K562 (cell line): ENCODE results near the gene CDC123. TPM values are rescaled to one million over a fixed set of nuclear protein-coding genes. Genes with fewer than 3 reads are reported as not detected.

Experiments
- ATAC-seq: fragments of 200-7000 bp; cut with Tn5 transposase; 3 replicates; pipeline ENCODE4 v1.9.1; 2020; ENCODE audit warnings: moderate library complexity
- BruUV-seq: library from RNA; stranded (reverse); fragments of 400-500 nt; replicated peaks from 2 replicates; lab custom pipeline; 2021; lab: Mats Ljungman, UMichigan
- CTCF ChIA-PET: fragments of 300-600 bp; formaldehyde crosslinking; extraction: SDS; loops from one replicate; lab custom pipeline; 2021; ENCODE audit warnings: low intra/inter-chr PET ratio; lab: Yijun Ruan, JAX
- POLR2A ChIA-PET: fragments of 300-600, 350-650 bp; sonication (Branson Sonifier 250); formaldehyde crosslinking; extraction: SDS; loops from one replicate; lab custom pipeline; 2021; ENCODE audit warnings: antibody characterized with exemption, inconsistent platforms; lab: Yijun Ruan, JAX
- DNase-seq, 4 experiments: peaks; one replicate each; pipeline versions ENCODE4 v3.0.0 to v3.0.0-alpha.2; 2011 to 2018; ENCODE audit warnings: low spot score in 3 of 4, mixed read lengths in 3 of 4; ENCODE audit errors: extremely low read depth in 1 of 4
- FAIRE-seq: peaks from 2 replicates; lab custom pipeline; 2011; peaks lifted over from hg19 to GRCh38; lab: Jason Lieb, UNC
- H2AFZ ChIP-seq: 2 replicates; pipeline ENCODE4 v1.6.0; 2011; ENCODE audit warnings: low read depth, low read length, control low read depth, inconsistent platforms
- H3K27ac ChIP-seq: fragments of 200-600 bp; 3 replicates; pipeline ENCODE4 v1.8.0; 2011; ENCODE audit warnings: low read depth, mild to moderate bottlenecking, control low read depth, inconsistent platforms, low read length, moderate library complexity, mixed read lengths; ENCODE audit errors: extremely low read depth
- H3K27me3 ChIP-seq, 2 experiments: fragments of 300-600 bp in 1 of 2; 2 replicates in 1 of 2; 3 replicates in 1 of 2; pipeline versions ENCODE4 v1.6.0 to v1.8.0; 2011; ENCODE audit warnings: inconsistent platforms in 2 of 2, low read length in 2 of 2, mild to moderate bottlenecking in 1 of 2, mixed read lengths in 1 of 2, moderate library complexity in 1 of 2; ENCODE audit not compliant: control insufficient read depth in 2 of 2, insufficient read depth in 2 of 2
- H3K36me3 ChIP-seq: fragments of 300-600 bp; 3 replicates; pipeline ENCODE4 v1.8.0; 2011; ENCODE audit warnings: mild to moderate bottlenecking, low read length, inconsistent platforms; ENCODE audit not compliant: control insufficient read depth, insufficient read depth
- H3K4me1 ChIP-seq, 2 experiments: fragments of 200-600 bp in 1 of 2; replicated peaks in 1 of 2; 2 replicates in 1 of 2; 3 replicates in 1 of 2; pipeline versions ENCODE4 v1.5.1 to v1.8.0; 2011; ENCODE audit warnings: inconsistent platforms in 2 of 2, low read length in 2 of 2, mild to moderate bottlenecking in 1 of 2, mixed read lengths in 1 of 2, moderate library complexity in 1 of 2; ENCODE audit not compliant: control insufficient read depth in 2 of 2, insufficient read depth in 2 of 2
- H3K4me2 ChIP-seq: 2 replicates; pipeline ENCODE4 v1.6.1; 2011; ENCODE audit warnings: low read length, control low read depth, inconsistent platforms, mixed read lengths; ENCODE audit not compliant: insufficient read depth
- H3K4me3 ChIP-seq: fragments of 200-600 bp; sonication (generic), shearing (Covaris generic); 2 replicates; pipeline ENCODE4 v1.5.1; 2016; ENCODE audit warnings: control low read depth, inconsistent platforms
- H3K79me2 ChIP-seq: fragments of 200-600 bp; 3 replicates; pipeline ENCODE4 v1.8.0; 2011; ENCODE audit warnings: low read length, inconsistent platforms; ENCODE audit not compliant: control insufficient read depth, insufficient read depth
- H3K9ac ChIP-seq, 2 experiments: 2 replicates each; pipeline versions ENCODE4 v1.6.0 to v1.6.1; 2011; ENCODE audit warnings: low read depth in 2 of 2, low read length in 2 of 2, control low read depth in 1 of 2, inconsistent platforms in 1 of 2, mild to moderate bottlenecking in 1 of 2, mixed read lengths in 1 of 2; ENCODE audit not compliant: insufficient read depth in 1 of 2
- H3K9me1 ChIP-seq: one replicate; pipeline ENCODE4 v1.6.0; 2011; ENCODE audit warnings: inconsistent platforms, mild to moderate bottlenecking, low read length, moderate library complexity; ENCODE audit not compliant: control insufficient read depth, insufficient read depth
- H3K9me3 ChIP-seq: replicated peaks from 2 replicates; pipeline ENCODE4 v1.5.1; 2011; ENCODE audit warnings: low read depth, low read length, inconsistent platforms; ENCODE audit not compliant: control insufficient read depth, insufficient read depth
- H4K20me1 ChIP-seq: replicated peaks from 2 replicates; pipeline ENCODE4 v1.6.1; 2011; ENCODE audit warnings: low read length, inconsistent platforms, mixed read lengths; ENCODE audit not compliant: control insufficient read depth, insufficient read depth
- DDX20 ChIP-seq: fragments of 450-650 bp; IDR thresholded peaks from 2 replicates; pipeline ENCODE4 v1.6.1; 2016; ENCODE audit warnings: missing genetic modification characterization, low read depth, mild to moderate bottlenecking, missing compliant biosample characterization, moderate library complexity
- ELF4 ChIP-seq: fragments of 450-650 bp; formaldehyde crosslinking; IDR thresholded peaks from 2 replicates; pipeline ENCODE4 v1.4.0; 2022; ENCODE audit warnings: missing genetic modification characterization
- FOXK1 ChIP-seq: sonication (generic); formaldehyde crosslinking; IDR thresholded peaks from 2 replicates; pipeline ENCODE4 v1.8.0; 2022; ENCODE audit warnings: missing genetic modification reagents, mild to moderate bottlenecking, borderline replicate concordance
- GABPB2 ChIP-seq: fragments of 250-450 bp; sonication (Bioruptor Pico); conservative IDR thresholded peaks from 2 replicates; pipeline ENCODE4 v1.5.1; 2021; ENCODE audit warnings: mild to moderate bottlenecking
- NCOR1 ChIP-seq: fragments of 450-650 bp; IDR thresholded peaks from 2 replicates; pipeline ENCODE4 v1.6.1; 2016; ENCODE audit warnings: mild to moderate bottlenecking, moderate library complexity
- POLR2AphosphoS2 ChIP-seq: IDR thresholded peaks from 2 replicates; pipeline ENCODE4 v1.6.1; 2012; ENCODE audit warnings: low read length, improper control_type of control experiment
- SIX5 ChIP-seq, 2 experiments: IDR thresholded peaks; 2 replicates each; pipeline ENCODE4 v1.6.1; 2011; ENCODE audit warnings: low read length in 2 of 2, borderline replicate concordance in 1 of 2, low read depth in 1 of 2, mild to moderate bottlenecking in 1 of 2, moderate library complexity in 1 of 2; ENCODE audit not compliant: insufficient read depth in 1 of 2
- TFAM ChIP-seq: fragments of 250-450 bp; sonication (Bioruptor Pico); conservative IDR thresholded peaks from 2 replicates; pipeline ENCODE4 v1.5.0; 2021; ENCODE audit warnings: mild to moderate bottlenecking, moderate library complexity
- VEZF1 ChIP-seq: fragments of 200-800 bp; sonication (Bioruptor generic); IDR thresholded peaks from 2 replicates; pipeline ENCODE4 v1.6.1; 2017; ENCODE audit warnings: missing genetic modification characterization, missing compliant biosample characterization
- ZBTB17 ChIP-seq: fragments of 450-650 bp; formaldehyde crosslinking; IDR thresholded peaks from 2 replicates; pipeline ENCODE4 v1.4.0; 2020; ENCODE audit warnings: mild to moderate bottlenecking
- ZFPM2 ChIP-seq: fragments of 250-450 bp; sonication (Bioruptor Pico); IDR thresholded peaks from 2 replicates; pipeline ENCODE4 v1.5.1; 2022; ENCODE audit warnings: mild to moderate bottlenecking
- ZNF253 ChIP-seq: fragments of 250-450 bp; sonication (Bioruptor Pico); conservative IDR thresholded peaks from 2 replicates; pipeline ENCODE4 v1.6.1; 2021; ENCODE audit warnings: mild to moderate bottlenecking
- WGBS: fragments of 100-300 bp; shearing (Covaris generic); methylation state at CpG from one replicate; pipeline ENCODE4 v1.1.6; 2016; ENCODE audit warnings: low coverage, mixed read lengths; ENCODE audit not compliant: insufficient coverage; ENCODE audit errors: missing lambda C conversion rate; 5-methylcytosine and 5-hydroxymethylcytosine counted together
- in situ Hi-C: fragments of 300-500 bp; cut with MboI; formaldehyde crosslinking; loops from 4 replicates; pipeline ENCODE4 v1.15.0; 2018; ENCODE audit warnings: inconsistent platforms, mixed read lengths
- intact Hi-C: fragments of 100-400 bp; cut with micrococcal nuclease; formaldehyde crosslinking; loops from 2 replicates; pipeline ENCODE4 v1.14.2; 2022
- polyA plus RNA-seq, 8 experiments: library from polyadenylated mRNA; depleted of rRNA in 4 of 8; stranded (reverse) in 5 of 8; unstranded in 3 of 8; fragments of >200 nt; fragmentation: Nextera tagmentation in 2 of 8; fragmentation: Illumina TruSeq in 1 of 8; extraction: Ambion mirVana in 2 of 8; extraction: Trizol in 1 of 8; gene quantifications; 2 replicates each; pipeline versions ENCODE4 v1.2.1 to v1.2.3, GENCODE V29; 2011 to 2014; ENCODE audit warnings: inconsistent platforms in 1 of 8, missing spikeins in 1 of 8
- total RNA-seq, 7 experiments: library from RNA; depleted of rRNA in 6 of 7; stranded (reverse); fragments of >200 nt in 6 of 7; fragmentation: Illumina TruSeq in 2 of 7; extraction: Trizol in 2 of 7; gene quantifications; 2 replicates each; pipeline versions ENCODE4 v1.2.1 to v1.2.3, GENCODE V29; 2011 to 2021; ENCODE audit warnings: low replicate concordance in 1 of 7
- TF ChIP-seq, protein P1 (sequence below): sonication (generic); IDR thresholded peaks from 2 replicates; pipeline ENCODE4 v1.6.1; 2016

The CDC123 gene
- total and polyA plus RNA-seq, 9 of the 15 experiments (the other 6 are each of a cell fraction or from before 2014, with no cell fraction given) = 137 to 288 (median 175) TPM

- FAIRE-seq (no peak), DNase-seq (no peak), ATAC-seq (no peak)
- in situ Hi-C loops (no loop called here), intact Hi-C loops (no loop called here)
- peaks cover 78% of the 10 kb centered on the region; the same call in 2 of the 3 replicates for H3K36me3 ChIP-seq
- CTCF ChIA-PET = no interaction called here
- H3K9me3 ChIP-seq = no peaks in the 10 kb centered on the region
- H3K27ac ChIP-seq = no peak overlapping the region
- no peak overlapping the region for H3K9ac ChIP-seq
- H3K27me3 ChIP-seq = no peaks in the 10 kb centered on the region
- H4K20me1 ChIP-seq = no peaks in the 10 kb centered on the region
- no peak overlapping the region for H3K4me3 ChIP-seq
- no peak overlapping the region for H2AFZ ChIP-seq
- no peak overlapping the region for H3K4me2 ChIP-seq
- no peaks in the 10 kb centered on the region for H3K4me1 ChIP-seq
- no peaks in the 10 kb centered on the region for H3K9me1 ChIP-seq
- TF ChIP-seq ZFPM2 (CRISPR knock-in tag) (no peak), VEZF1 (CRISPR knock-in tag) (no peak), ELF4 (CRISPR knock-in tag) (no peak), NCOR1 (no peak), POLR2AphosphoS2 (no peak), ZBTB17 (CRISPR knock-in tag) (no peak), SIX5 (IDR thresholded peaks at IDR 0.05; ENCODE audit: borderline replicate concordance in 1 of 2, insufficient read depth in 1 of 2, low read depth in 1 of 2, low read length in 2 of 2) (no peak), ZNF253 (no peak), TFAM (CRISPR knock-in tag) (no peak), FOXK1 (CRISPR knock-in tag) (no peak), DDX20 (tag) (no peak), GABPB2 (CRISPR knock-in tag) (no peak)
- TF ChIP-seq, protein P1, sequence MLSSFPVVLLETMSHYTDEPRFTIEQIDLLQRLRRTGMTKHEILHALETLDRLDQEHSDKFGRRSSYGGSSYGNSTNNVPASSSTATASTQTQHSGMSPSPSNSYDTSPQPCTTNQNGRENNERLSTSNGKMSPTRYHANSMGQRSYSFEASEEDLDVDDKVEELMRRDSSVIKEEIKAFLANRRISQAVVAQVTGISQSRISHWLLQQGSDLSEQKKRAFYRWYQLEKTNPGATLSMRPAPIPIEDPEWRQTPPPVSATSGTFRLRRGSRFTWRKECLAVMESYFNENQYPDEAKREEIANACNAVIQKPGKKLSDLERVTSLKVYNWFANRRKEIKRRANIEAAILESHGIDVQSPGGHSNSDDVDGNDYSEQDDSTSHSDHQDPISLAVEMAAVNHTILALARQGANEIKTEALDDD = no peak
- TF ChIP-seq, all 486 proteins: peak for 0
- H3K79me2 ChIP-seq = no peaks in the 10 kb centered on the region
- POLR2A ChIA-PET = interaction anchor here (1.3 to 1.8 kb wide), 2 partner anchors 13 to 16 kb away, joined by 4 to 11 read pairs; partner anchors contain the start of genes CDC123 and NUDT5
- 93% methylated on average over 4 of the region's 4 CpGs for WGBS
- no TSS peak for BruUV-seq
These were observed 16.3 kb upstream of the CDC123 start for GRCh38 chr10:12179606-12180170.
